A549 (cell line): Measurements from ENCODE around the gene RIPOR2. TPM values are rescaled to one million over a fixed set of nuclear protein-coding genes. Genes with fewer than 3 reads are reported as not detected.

ENCODE experiments used
- ATAC-seq, 2 experiments: fragments of 200-7000 bp in 1 of 2; fragments of >200 bp in 1 of 2; cut with Nextera tagmentation in 1 of 2; cut with Tn5 transposase in 1 of 2; 3 replicates each; pipeline versions ENCODE4 v1.8.0 to v1.9.1; 2018 to 2020; ENCODE audit warnings: mild to moderate bottlenecking in 1 of 2, moderate library complexity in 1 of 2
- CTCF ChIA-PET: fragments of 300-600 bp; sonication (Branson Sonifier 250); formaldehyde crosslinking; extraction: SDS; loops from one replicate; lab custom pipeline; 2021; ENCODE audit warnings: antibody characterized with exemption, inconsistent platforms; lab: Yijun Ruan, JAX
- POLR2A ChIA-PET: fragments of 350-600 bp; formaldehyde crosslinking; extraction: SDS; loops from one replicate; lab custom pipeline; 2021; ENCODE audit warnings: antibody characterized with exemption, inconsistent platforms; lab: Yijun Ruan, JAX
- DNase-seq, 2 experiments: peaks; one replicate each; pipeline versions ENCODE4 v3.0.0 to v3.0.0-alpha.2; 2011 to 2016; ENCODE audit warnings: low read depth in 1 of 2, low spot score in 1 of 2
- FAIRE-seq: peaks from 2 replicates; lab custom pipeline; 2011; peaks lifted over from hg19 to GRCh38; lab: Jason Lieb, UNC
- H3K27ac ChIP-seq, 2 experiments: fragments of >200 bp; sonication (Bioruptor Twin); formaldehyde crosslinking; 3 replicates each; pipeline ENCODE4 v1.5.1; 2016 to 2017
- H3K4me1 ChIP-seq: fragments of >200 bp; sonication (Bioruptor Twin); formaldehyde crosslinking; 3 replicates; pipeline ENCODE4 v1.6.1; 2016
- H3K4me2 ChIP-seq: fragments of >200 bp; sonication (Bioruptor Twin); formaldehyde crosslinking; 3 replicates; pipeline ENCODE4 v1.6.1; 2016
- H3K4me3 ChIP-seq: fragments of >200 bp; sonication (Bioruptor Twin); formaldehyde crosslinking; 3 replicates; pipeline ENCODE4 v1.5.1; 2016
- H3K9me3 ChIP-seq: fragments of >200 bp; sonication (Bioruptor Twin); formaldehyde crosslinking; 3 replicates; pipeline ENCODE4 v1.6.1; 2016
- CBX8 ChIP-seq: fragments of 200-600 bp; sonication (generic); IDR thresholded peaks from 2 replicates; pipeline ENCODE4 v1.6.1; 2016
- FOSB ChIP-seq: fragments of 250-450 bp; sonication (Bioruptor Pico); IDR thresholded peaks from 2 replicates; pipeline ENCODE4 v1.5.0; 2020; ENCODE audit warnings: mild to moderate bottlenecking, moderate library complexity
- FOSL2 ChIP-seq, 2 experiments: fragments of 450-650 bp in 1 of 2; fragments of >200 bp in 1 of 2; sonication (Bioruptor Twin) in 1 of 2; formaldehyde crosslinking; IDR thresholded peaks; 2 replicates each; pipeline versions ENCODE4 v1.5.0 to v1.6.1; 2016 to 2020; ENCODE audit warnings: mild to moderate bottlenecking in 1 of 2, moderate library complexity in 1 of 2
- HDAC2 ChIP-seq: fragments of 200-600 bp; sonication (generic); IDR thresholded peaks from 2 replicates; pipeline ENCODE4 v1.6.1; 2016
- HMGXB4 ChIP-seq: fragments of 250-450 bp; sonication (Bioruptor Pico); IDR thresholded peaks from 2 replicates; pipeline ENCODE4 v1.5.0; 2021; ENCODE audit warnings: mild to moderate bottlenecking, moderate library complexity, borderline replicate concordance
- HOXA7 ChIP-seq: fragments of 250-450 bp; sonication (Bioruptor Pico); IDR thresholded peaks from 2 replicates; pipeline ENCODE4 v1.5.0; 2020; ENCODE audit warnings: mild to moderate bottlenecking, moderate library complexity
- JUNB ChIP-seq: fragments of >200 bp; sonication (Bioruptor Twin); formaldehyde crosslinking; IDR thresholded peaks from 2 replicates; pipeline ENCODE4 v1.6.1; 2016
- KDM1A ChIP-seq: fragments of 200-600 bp; sonication (generic); IDR thresholded peaks from 2 replicates; pipeline ENCODE4 v1.6.1; 2016; ENCODE audit warnings: low read depth, mild to moderate bottlenecking
- MAFK ChIP-seq: fragments of 450-650 bp; IDR thresholded peaks from 2 replicates; pipeline ENCODE4 v1.6.1; 2014; ENCODE audit not compliant: partially characterized antibody
- MAX ChIP-seq: IDR thresholded peaks from 2 replicates; pipeline ENCODE4 v1.6.1; 2012
- MYC ChIP-seq: IDR thresholded peaks from 2 replicates; pipeline ENCODE4 v1.6.1; 2012; ENCODE audit warnings: mild to moderate bottlenecking, inconsistent platforms, low read length, improper control_type of control experiment, borderline replicate concordance
- NFE2L2 ChIP-seq: fragments of 150-350 bp; conservative IDR thresholded peaks from 2 replicates; pipeline ENCODE4 v1.6.1; 2014; ENCODE audit warnings: low read length
- NR3C1 ChIP-seq: fragments of >200 bp; sonication (Bioruptor Twin); formaldehyde crosslinking; IDR thresholded peaks from 3 replicates; pipeline ENCODE4 v1.6.1; 2017
- POLR2A ChIP-seq: IDR thresholded peaks from 2 replicates; pipeline ENCODE4 v1.6.1; 2012; ENCODE audit warnings: mild to moderate bottlenecking, low read length
- RAD21 ChIP-seq, 2 experiments: fragments of >200 bp in 1 of 2; sonication (Bioruptor Twin) in 1 of 2; formaldehyde crosslinking in 1 of 2; IDR thresholded peaks in 1 of 2; conservative IDR thresholded peaks in 1 of 2; 2 replicates in 1 of 2; 3 replicates in 1 of 2; pipeline ENCODE4 v1.6.1; 2012 to 2018; ENCODE audit warnings: inconsistent platforms in 1 of 2
- SREBF2 ChIP-seq: fragments of 450-650 bp; IDR thresholded peaks from 2 replicates; pipeline ENCODE4 v1.6.1; 2014; ENCODE audit warnings: mild to moderate bottlenecking, moderate library complexity
- TFCP2L1 ChIP-seq: fragments of 250-450 bp; sonication (Bioruptor Pico); IDR thresholded peaks from 2 replicates; pipeline ENCODE4 v1.5.0; 2021; ENCODE audit warnings: mild to moderate bottlenecking
- ZC3H11A ChIP-seq: fragments of 450-650 bp; IDR thresholded peaks from 2 replicates; pipeline ENCODE4 v1.6.1; 2014; ENCODE audit warnings: antibody characterized with exemption, mild to moderate bottlenecking
- ZNF302 ChIP-seq: fragments of 250-450 bp; sonication (Bioruptor Pico); IDR thresholded peaks from 2 replicates; pipeline ENCODE4 v1.9.0; 2021; ENCODE audit warnings: inconsistent platforms, mild to moderate bottlenecking, moderate library complexity
- WGBS: methylation state at CpG from one replicate; pipeline ENCODE4 v1.1.6; 2017; ENCODE audit errors: missing lambda C conversion rate; 5-methylcytosine and 5-hydroxymethylcytosine counted together
- polyA plus RNA-seq, 4 experiments: library from polyadenylated mRNA; depleted of rRNA in 3 of 4; stranded (reverse); fragments of >200 nt; fragmentation: RNase III in 1 of 4; extraction: RNeasy Plus Mini Kit Qiagen cat#74134 plus additional on column Dnase treatment in 1 of 4; gene quantifications; 2 replicates in 3 of 4; 3 replicates in 1 of 4; pipeline ENCODE4 v1.2.3, GENCODE V29; 2011 to 2017
- TF ChIP-seq, protein P1 (sequence below): fragments of 200-600 bp; sonication (generic); IDR thresholded peaks from 2 replicates; pipeline ENCODE4 v1.6.1; 2016; ENCODE audit warnings: antibody characterized with exemption, mild to moderate bottlenecking, moderate library complexity

RIPOR2 gene
- polyA plus RNA-seq, 2 of the 4 experiments (the other 2 are of a cell fraction) = 0.01 TPM; not detected in 1

DNA sequence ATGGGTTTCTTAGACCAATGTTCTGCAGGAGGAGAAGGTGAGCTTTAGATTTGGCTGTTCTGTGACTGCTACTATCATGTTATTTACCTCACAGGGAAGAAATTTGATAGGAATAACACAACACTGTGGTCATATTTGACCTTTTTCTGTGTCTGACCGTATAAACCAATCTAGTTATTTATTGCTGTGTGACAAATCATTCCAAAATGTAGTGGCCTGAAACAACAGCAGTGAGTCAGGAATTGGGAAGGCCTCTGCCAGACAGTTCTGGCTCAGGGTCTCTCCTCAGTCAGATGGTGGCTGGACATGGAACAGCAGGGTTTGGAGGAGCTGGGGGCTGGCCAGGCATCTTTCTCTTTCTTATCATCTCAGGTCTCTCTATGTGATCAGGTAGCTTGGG, 33.0 kb downstream of the RIPOR2 start:
- Histone ChIP-seq H3K4me1 (no peaks in the 10 kb centered on the region), H3K9me3 (no peaks in the 10 kb centered on the region), H3K4me2 (no peak overlapping the region), H3K27ac (no peak overlapping the region), H3K4me3 (no peak overlapping the region)
- FAIRE-seq (no peak), DNase-seq (no peak), ATAC-seq (peak in 1 of 2 experiments; percentile 36; a peak in 2 of 6 replicates)
- CTCF ChIA-PET = no interaction called here
- WGBS = 0% methylated on average over 1 of the region's 1 CpG
- TF ChIP-seq JUNB = no peak
- no peak for TF ChIP-seq MAFK
- TF ChIP-seq SREBF2 = no peak
- POLR2A ChIA-PET = no interaction called here

GRCh38 chr6:24901698-24902328, 33.9 kb downstream of the RIPOR2 start:
- ATAC-seq (no peak), FAIRE-seq (no peak), DNase-seq (no peak)
- no peak overlapping the region for H3K27ac ChIP-seq
- CTCF ChIA-PET = no interaction called here
- H3K4me3 ChIP-seq = no peak overlapping the region
- no peak overlapping the region for H3K4me2 ChIP-seq
- H3K4me1 ChIP-seq = no peaks in the 10 kb centered on the region
- WGBS = 73% methylated on average over 9 of the region's 9 CpGs
- no peaks in the 10 kb centered on the region for H3K9me3 ChIP-seq
- TF ChIP-seq CBX8 = no peak
- TF ChIP-seq KDM1A = no peak
- TF ChIP-seq NR3C1 = no peak
- no peak for TF ChIP-seq ZC3H11A
- no peak for TF ChIP-seq HDAC2
- TF ChIP-seq JUNB = no peak
- TF ChIP-seq RAD21 (conservative IDR thresholded peaks at IDR 0.05 in 1 of 2, IDR thresholded peaks at IDR 0.05 in 1 of 2) = no peak
- TF ChIP-seq HMGXB4 (CRISPR knock-in tag) = no peak
- TF ChIP-seq ZNF302 = no peak
- TF ChIP-seq MAX = no peak
- no peak for TF ChIP-seq TFCP2L1
- TF ChIP-seq MYC = no peak
- TF ChIP-seq HOXA7 (CRISPR knock-in tag) = no peak
- no peak for TF ChIP-seq POLR2A
- TF ChIP-seq, protein P1, sequence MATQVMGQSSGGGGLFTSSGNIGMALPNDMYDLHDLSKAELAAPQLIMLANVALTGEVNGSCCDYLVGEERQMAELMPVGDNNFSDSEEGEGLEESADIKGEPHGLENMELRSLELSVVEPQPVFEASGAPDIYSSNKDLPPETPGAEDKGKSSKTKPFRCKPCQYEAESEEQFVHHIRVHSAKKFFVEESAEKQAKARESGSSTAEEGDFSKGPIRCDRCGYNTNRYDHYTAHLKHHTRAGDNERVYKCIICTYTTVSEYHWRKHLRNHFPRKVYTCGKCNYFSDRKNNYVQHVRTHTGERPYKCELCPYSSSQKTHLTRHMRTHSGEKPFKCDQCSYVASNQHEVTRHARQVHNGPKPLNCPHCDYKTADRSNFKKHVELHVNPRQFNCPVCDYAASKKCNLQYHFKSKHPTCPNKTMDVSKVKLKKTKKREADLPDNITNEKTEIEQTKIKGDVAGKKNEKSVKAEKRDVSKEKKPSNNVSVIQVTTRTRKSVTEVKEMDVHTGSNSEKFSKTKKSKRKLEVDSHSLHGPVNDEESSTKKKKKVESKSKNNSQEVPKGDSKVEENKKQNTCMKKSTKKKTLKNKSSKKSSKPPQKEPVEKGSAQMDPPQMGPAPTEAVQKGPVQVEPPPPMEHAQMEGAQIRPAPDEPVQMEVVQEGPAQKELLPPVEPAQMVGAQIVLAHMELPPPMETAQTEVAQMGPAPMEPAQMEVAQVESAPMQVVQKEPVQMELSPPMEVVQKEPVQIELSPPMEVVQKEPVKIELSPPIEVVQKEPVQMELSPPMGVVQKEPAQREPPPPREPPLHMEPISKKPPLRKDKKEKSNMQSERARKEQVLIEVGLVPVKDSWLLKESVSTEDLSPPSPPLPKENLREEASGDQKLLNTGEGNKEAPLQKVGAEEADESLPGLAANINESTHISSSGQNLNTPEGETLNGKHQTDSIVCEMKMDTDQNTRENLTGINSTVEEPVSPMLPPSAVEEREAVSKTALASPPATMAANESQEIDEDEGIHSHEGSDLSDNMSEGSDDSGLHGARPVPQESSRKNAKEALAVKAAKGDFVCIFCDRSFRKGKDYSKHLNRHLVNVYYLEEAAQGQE = no peak
- TF ChIP-seq NFE2L2 = no peak
- POLR2A ChIA-PET = no interaction called here

DNA sequence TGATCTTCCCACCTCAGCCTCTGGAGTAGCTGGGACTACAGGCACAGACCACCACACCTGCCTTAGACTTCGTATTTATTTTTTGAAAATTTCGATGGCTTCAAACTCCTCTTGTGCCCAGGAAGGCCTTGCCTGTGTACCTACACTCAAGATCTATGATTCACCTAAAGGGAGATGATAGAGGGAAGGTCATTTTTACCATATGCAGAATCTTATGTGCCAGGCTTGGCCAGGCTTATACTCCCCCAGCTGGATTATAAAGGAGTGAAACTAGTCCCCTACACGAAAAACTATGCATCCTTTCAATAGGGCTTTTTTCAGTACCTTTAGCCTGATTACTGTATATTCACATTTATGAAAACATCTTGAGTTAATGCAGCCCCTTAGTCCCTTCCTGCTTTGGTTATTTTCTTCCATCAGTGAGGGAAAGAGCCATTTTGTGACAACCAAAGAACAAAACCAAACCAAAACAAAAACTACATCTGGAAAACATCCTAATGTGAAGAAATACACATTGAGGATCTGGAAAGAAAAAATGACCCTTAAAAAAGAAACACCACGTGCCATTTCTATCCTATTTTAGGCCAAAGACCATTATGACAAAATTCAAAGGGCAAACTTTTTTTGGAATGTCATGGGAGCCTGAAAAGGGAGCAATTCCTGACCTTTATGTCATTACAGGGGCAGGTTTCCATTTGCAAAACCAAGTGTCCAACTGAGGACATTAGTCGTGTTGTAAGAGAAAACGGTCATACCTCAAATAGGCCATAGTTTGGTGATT, 34.7 kb downstream of the RIPOR2 start:
- Histone ChIP-seq H3K4me3 (no peak overlapping the region), H3K4me1 (no peaks in the 10 kb centered on the region), H3K27ac (no peak overlapping the region), H3K4me2 (no peak overlapping the region), H3K9me3 (no peaks in the 10 kb centered on the region)
- ChIA-PET CTCF (no interaction called here), POLR2A (no interaction called here)
- WGBS = 18% methylated on average over 6 of the region's 6 CpGs
- DNase-seq (no peak), FAIRE-seq (no peak), ATAC-seq (no peak)
- no peak for TF ChIP-seq MAFK
- no peak for TF ChIP-seq HMGXB4 (CRISPR knock-in tag)
- TF ChIP-seq FOSB (CRISPR knock-in tag) = no peak
- no peak for TF ChIP-seq CBX8
- no peak for TF ChIP-seq FOSL2 (IDR thresholded peaks at IDR 0.05)
- no peak for TF ChIP-seq FOSL2 (CRISPR knock-in tag; IDR thresholded peaks at IDR 0.05)
- TF ChIP-seq ZNF302 = no peak
